Measurements from ENCODE around the gene NPR1. TPM values are rescaled to one million over a fixed set of nuclear protein-coding genes. Genes with fewer than 3 reads are reported as not detected.
"Not testable (repeated sequence)": the region's sequence is repeated elsewhere in the genome, so short reads cannot be mapped to it uniquely, and the experiment has no call there.

Gene NPR1
- total RNA-seq, 1 donor from 2014 or later, result 5.9 TPM

DNA sequence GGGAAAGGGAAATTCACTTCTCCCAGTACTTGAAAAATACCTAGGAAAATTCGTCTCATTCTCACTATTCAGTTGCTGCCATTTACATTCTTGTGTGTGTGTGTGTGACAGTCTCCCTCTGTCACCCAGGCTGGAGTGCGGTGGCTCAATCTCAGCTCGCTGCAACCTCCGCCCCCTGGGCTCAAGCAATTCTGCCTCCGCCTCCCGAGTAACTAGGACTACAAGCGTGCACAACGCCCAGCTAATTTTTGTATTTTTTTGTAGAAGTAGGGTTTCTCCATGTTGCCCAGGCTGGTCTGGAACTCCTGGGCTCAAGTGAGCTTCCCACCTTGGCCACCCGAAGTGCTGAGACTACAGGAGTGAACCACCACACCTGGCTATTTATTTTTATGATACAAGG lies 18.8 kb upstream of the NPR1 start:
- Mint-ChIP-seq H3K4me1 (peaks cover 11% of the 10 kb centered on the region), H3K4me3 (peak overlapping the region; percentile 95)

DNA sequence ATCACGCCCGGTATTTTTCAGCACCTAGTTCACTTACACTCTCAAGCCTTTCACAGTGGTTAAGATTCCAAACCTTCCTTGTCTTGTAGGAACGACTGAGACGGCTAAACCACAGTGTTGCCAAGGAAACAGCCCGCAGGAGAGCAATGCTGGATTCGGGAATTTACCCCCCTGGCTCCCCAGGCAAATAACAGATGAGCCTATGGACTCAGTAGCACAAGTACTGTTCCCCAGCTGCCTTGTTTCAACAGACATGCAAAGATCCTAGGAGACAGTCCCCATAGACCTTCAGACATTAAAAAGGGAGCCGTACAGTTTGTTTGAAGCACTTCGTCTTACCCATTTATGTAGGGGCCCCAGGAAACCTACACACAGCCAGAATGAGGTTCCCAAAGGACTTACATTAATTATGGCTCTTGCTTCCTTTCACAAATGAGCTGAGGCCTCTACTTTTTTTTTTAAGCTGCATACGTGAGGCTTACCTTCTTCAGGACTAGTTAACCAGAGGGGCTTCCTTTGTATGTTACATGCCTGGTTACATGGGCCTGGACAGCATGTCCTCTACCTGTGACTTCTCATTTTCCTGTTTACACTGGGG lies 17.3 kb upstream of the NPR1 start:
- Mint-ChIP-seq H3K4me3 (peak overlapping the region; percentile 24), H3K27me3 (ENCODE audit: low read depth) (no peaks in the 10 kb centered on the region), H3K36me3 (peaks cover 24% of the 10 kb centered on the region), H3K9me3 (no peaks in the 10 kb centered on the region), H3K27ac (peak overlapping the region; percentile 78), H3K4me1 (peaks cover 11% of the 10 kb centered on the region)
- DNase-seq (ENCODE audit: low spot score in 2 of 2, unreplicated experiment in 2 of 2), result no peak
- TF ChIP-seq, protein P1, sequence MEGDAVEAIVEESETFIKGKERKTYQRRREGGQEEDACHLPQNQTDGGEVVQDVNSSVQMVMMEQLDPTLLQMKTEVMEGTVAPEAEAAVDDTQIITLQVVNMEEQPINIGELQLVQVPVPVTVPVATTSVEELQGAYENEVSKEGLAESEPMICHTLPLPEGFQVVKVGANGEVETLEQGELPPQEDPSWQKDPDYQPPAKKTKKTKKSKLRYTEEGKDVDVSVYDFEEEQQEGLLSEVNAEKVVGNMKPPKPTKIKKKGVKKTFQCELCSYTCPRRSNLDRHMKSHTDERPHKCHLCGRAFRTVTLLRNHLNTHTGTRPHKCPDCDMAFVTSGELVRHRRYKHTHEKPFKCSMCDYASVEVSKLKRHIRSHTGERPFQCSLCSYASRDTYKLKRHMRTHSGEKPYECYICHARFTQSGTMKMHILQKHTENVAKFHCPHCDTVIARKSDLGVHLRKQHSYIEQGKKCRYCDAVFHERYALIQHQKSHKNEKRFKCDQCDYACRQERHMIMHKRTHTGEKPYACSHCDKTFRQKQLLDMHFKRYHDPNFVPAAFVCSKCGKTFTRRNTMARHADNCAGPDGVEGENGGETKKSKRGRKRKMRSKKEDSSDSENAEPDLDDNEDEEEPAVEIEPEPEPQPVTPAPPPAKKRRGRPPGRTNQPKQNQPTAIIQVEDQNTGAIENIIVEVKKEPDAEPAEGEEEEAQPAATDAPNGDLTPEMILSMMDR (IDR thresholded peaks at IDR 0.05; ENCODE audit: unreplicated experiment), result no peak

More for the DNA sequence above, 18.8 kb upstream of the NPR1 start:
- no peaks in the 10 kb centered on the region for H3K27me3 Mint-ChIP-seq (ENCODE audit: low read depth)
- peaks cover 16% of the 10 kb centered on the region for H3K36me3 Mint-ChIP-seq
- TF ChIP-seq, protein P1 (IDR thresholded peaks at IDR 0.05; ENCODE audit: unreplicated experiment), result no peak
- peak overlapping the region; percentile 96 for H3K27ac Mint-ChIP-seq
- no peaks in the 10 kb centered on the region for H3K9me3 Mint-ChIP-seq
- no peak for DNase-seq (ENCODE audit: low spot score in 2 of 2, unreplicated experiment in 2 of 2)

DNA sequence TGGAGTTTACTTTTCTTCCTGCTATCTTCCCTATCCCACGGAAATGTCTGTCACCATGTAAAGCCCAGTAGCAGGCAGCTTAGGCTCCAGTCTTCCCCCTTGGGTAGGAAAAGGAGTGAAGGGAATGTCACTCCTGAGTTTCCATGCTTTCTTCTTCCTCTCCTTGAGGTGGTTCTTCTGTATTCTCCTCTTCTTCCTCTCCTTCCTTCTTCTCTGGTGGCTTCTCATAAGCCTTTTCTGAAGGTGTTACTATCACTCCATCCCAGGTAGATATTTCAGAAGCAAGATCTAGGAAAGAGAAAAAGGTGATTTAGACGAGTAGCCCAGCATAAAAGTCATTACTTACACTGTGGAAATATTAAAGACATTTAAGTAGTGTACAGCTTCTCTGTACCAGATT lies 16.2 kb upstream of the NPR1 start:
- TF ChIP-seq, protein P1 (IDR thresholded peaks at IDR 0.05; ENCODE audit: unreplicated experiment), result no peak
- H3K27me3 Mint-ChIP-seq (ENCODE audit: low read depth), result no peaks in the 10 kb centered on the region
- peaks cover 27% of the 10 kb centered on the region for H3K36me3 Mint-ChIP-seq
- peak overlapping the region; percentile 9 for H3K27ac Mint-ChIP-seq
- no peak for DNase-seq (ENCODE audit: low spot score in 2 of 2, unreplicated experiment in 2 of 2)
- peaks cover 11% of the 10 kb centered on the region for H3K4me1 Mint-ChIP-seq
- no peak overlapping the region for H3K4me3 Mint-ChIP-seq
- no peaks in the 10 kb centered on the region for H3K9me3 Mint-ChIP-seq

DNA sequence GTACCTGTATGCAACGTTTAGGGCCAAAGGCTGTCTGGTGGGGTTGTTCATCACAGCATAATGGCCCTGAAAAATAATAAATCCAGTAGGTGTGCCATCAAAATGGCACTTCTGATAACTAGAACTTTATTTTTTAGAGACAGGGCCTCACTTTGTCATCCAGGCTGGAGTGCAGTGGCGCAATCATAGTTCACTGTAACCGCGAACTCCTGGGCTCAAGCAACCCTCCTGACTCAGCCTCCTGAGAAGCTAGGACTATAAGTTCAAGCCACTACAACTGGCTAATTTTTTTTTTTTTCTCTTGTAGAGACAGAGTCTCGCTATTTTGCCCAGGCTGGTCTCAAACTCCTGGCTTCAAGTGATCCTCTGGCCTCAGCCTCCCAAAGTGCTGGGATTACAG lies 15.3 kb upstream of the NPR1 start:
- H3K36me3 Mint-ChIP-seq, result peaks cover 36% of the 10 kb centered on the region
- peaks cover 13% of the 10 kb centered on the region for H3K4me1 Mint-ChIP-seq
- H3K9me3 Mint-ChIP-seq, result no peaks in the 10 kb centered on the region
- H3K27ac Mint-ChIP-seq, result no peak overlapping the region
- no peak overlapping the region for H3K4me3 Mint-ChIP-seq
- no peaks in the 10 kb centered on the region for H3K27me3 Mint-ChIP-seq (ENCODE audit: low read depth)
- TF ChIP-seq, protein P1 (IDR thresholded peaks at IDR 0.05; ENCODE audit: unreplicated experiment), result no peak
- DNase-seq (ENCODE audit: low spot score in 2 of 2, unreplicated experiment in 2 of 2), result no peak

DNA sequence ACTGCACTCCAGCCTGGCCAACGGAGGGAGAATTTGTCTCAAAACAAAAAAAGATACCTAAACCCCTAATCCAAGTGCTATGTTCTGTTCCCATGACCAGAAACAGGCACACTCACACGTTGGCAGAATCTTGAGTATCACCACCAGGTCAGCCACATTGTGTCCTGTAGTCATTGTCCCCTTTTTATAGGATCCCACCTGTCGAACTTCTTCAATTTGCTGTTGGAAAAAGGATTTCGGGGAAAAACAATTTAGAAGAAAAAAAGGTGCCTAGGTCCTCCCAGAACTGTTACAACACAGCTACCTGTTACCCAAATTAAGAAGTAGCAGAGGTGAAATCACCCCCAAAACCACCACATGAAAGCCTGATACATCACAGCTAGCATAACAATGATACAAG lies 11.0 kb upstream of the NPR1 start:
- Mint-ChIP-seq H3K27me3 (ENCODE audit: low read depth) (no peaks in the 10 kb centered on the region), H3K36me3 (peaks cover 35% of the 10 kb centered on the region), H3K27ac (no peak overlapping the region), H3K4me3 (peak overlapping the region; percentile 22), H3K9me3 (no peaks in the 10 kb centered on the region), H3K4me1 (peaks cover 17% of the 10 kb centered on the region)
- no peak for DNase-seq (ENCODE audit: low spot score in 2 of 2, unreplicated experiment in 2 of 2)
- TF ChIP-seq, protein P1 (IDR thresholded peaks at IDR 0.05; ENCODE audit: unreplicated experiment), result no peak

DNA sequence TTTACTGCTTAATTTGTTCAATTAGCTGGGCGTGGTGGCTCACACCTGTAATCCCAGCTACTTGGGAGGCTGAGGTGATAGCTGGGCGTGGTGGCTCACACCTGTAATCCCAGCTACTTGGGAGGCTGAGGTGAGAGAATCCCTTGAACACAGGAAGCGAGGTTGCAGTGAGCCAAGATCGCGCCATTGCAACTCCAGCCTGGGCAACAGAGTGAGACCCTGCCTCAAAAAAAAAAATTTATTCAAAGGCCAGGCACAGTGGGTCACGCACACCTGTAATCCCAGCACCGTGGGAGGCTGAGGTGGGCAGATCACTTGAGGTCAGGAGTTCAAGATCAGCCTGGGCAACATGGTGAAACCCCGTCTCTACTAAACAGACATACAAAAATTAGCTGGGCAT lies 9.8 kb upstream of the NPR1 start:
- H3K27ac Mint-ChIP-seq; H3K27me3 Mint-ChIP-seq (ENCODE audit: low read depth); H3K9me3 Mint-ChIP-seq; DNase-seq (ENCODE audit: low spot score in 2 of 2, unreplicated experiment in 2 of 2): not testable (repeated sequence)
- peaks cover 33% of the 10 kb centered on the region for H3K36me3 Mint-ChIP-seq
- H3K4me3 Mint-ChIP-seq, result peak overlapping the region; percentile 55
- H3K4me1 Mint-ChIP-seq, result peaks cover 17% of the 10 kb centered on the region

Measured in mesothelial cell of epicardium (in vitro differentiated cells).